NCI-H748 (cell line): ENCODE measurements around the gene GMPPA.
A peak's percentile ranks its signal among the peaks of the same experiment; 100 is the strongest.

ENCODE experiments used
- DNase-seq: peaks from one replicate; lab custom pipeline; 2025; ENCODE audit not compliant: unreplicated experiment; lab: John Stamatoyannopoulos, UW

GMPPA gene

GRCh38 chr2:219498280-219499057 lies at the start of gene GMPPA:
GMPPA (plus strand) TSS chr2:219498891; CDS start chr2:219499976, 1,085 bp downstream.
- DNase-seq: peak; percentile 98

GRCh38 chr2:219449609-219450008 lies 49.1 kb upstream of the GMPPA start:
- DNase-seq: no peak

- DNase-seq: no peak
Observed at GRCh38 chr2:219451661-219452360, 46.9 kb upstream of the GMPPA start.

GRCh38 chr2:219452361-219453317 lies 46.1 kb upstream of the GMPPA start:
- no peak for DNase-seq

GRCh38 chr2:219453671-219454590 lies 44.8 kb upstream of the GMPPA start:
- no peak for DNase-seq

GRCh38 chr2:219455581-219455980 lies 43.1 kb upstream of the GMPPA start:
- no peak for DNase-seq

- no peak for DNase-seq
Observed at GRCh38 chr2:219457784-219458369, 40.8 kb upstream of the GMPPA start.

- no peak for DNase-seq
Observed at GRCh38 chr2:219458996-219459395, 39.7 kb upstream of the GMPPA start.

GRCh38 chr2:219459460-219460311 lies 39.0 kb upstream of the GMPPA start:
- DNase-seq: peak; percentile 53

- no peak for DNase-seq
Observed at GRCh38 chr2:219460424-219460926, 38.2 kb upstream of the GMPPA start.

- DNase-seq: no peak
Observed at GRCh38 chr2:219461047-219461514, 37.6 kb upstream of the GMPPA start.

GRCh38 chr2:219461669-219462068 lies 37.0 kb upstream of the GMPPA start:
- DNase-seq: no peak

GRCh38 chr2:219462349-219462748 lies 36.3 kb upstream of the GMPPA start:
- DNase-seq: no peak

- no peak for DNase-seq
Observed at GRCh38 chr2:219464286-219465032, 34.2 kb upstream of the GMPPA start.

- no peak for DNase-seq
Observed at GRCh38 chr2:219465659-219466561, 32.8 kb upstream of the GMPPA start.

GRCh38 chr2:219466816-219467735 lies 31.6 kb upstream of the GMPPA start:
- no peak for DNase-seq
